CMK (cell line): Measurements from ENCODE around the gene GPI.

ENCODE experiments used
- DNase-seq: peaks from one replicate; pipeline ENCODE4 v3.0.0-alpha.2; 2010; ENCODE audit warnings: low read depth

The GPI gene

GRCh38 chr19:34341935-34342680, 22.9 kb upstream of the GPI start:
- DNase-seq: no peak

DNA sequence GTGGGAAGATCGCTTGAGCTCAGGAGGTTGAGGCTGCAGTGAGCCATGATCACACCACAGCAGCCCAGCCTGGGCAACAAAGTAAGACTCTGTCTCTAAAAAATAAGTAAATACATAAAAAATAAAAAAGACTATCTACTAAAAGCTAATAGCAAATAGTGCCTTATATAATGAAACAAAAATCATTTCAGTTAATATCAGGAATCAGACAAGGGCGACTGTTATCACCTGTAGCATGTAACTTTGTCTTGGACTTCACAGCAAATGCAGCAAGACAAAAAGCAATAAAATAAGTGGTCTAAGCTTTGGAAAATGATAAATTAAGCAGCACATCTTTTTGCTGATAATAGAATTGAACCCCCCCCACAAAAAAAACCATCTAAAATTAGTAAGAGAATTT, 21.2 kb upstream of the GPI start:
- no peak for DNase-seq

GRCh38 chr19:34345947-34346351, 19.0 kb upstream of the GPI start:
- DNase-seq: peak; percentile 68

GRCh38 chr19:34347561-34348165, 17.3 kb upstream of the GPI start:
- no peak for DNase-seq

GRCh38 chr19:34348899-34349487, 16.0 kb upstream of the GPI start:
- DNase-seq: no peak

GRCh38 chr19:34350161-34350561, 14.8 kb upstream of the GPI start:
- DNase-seq: no peak

- DNase-seq: no peak
Observed at GRCh38 chr19:34351382-34351826, 13.6 kb upstream of the GPI start.

GRCh38 chr19:34353546-34353945, 11.4 kb upstream of the GPI start:
- DNase-seq: no peak

- no peak for DNase-seq
Observed at GRCh38 chr19:34355201-34355600, 9.8 kb upstream of the GPI start.

GRCh38 chr19:34356875-34357274, 8.1 kb upstream of the GPI start:
- no peak for DNase-seq

DNA sequence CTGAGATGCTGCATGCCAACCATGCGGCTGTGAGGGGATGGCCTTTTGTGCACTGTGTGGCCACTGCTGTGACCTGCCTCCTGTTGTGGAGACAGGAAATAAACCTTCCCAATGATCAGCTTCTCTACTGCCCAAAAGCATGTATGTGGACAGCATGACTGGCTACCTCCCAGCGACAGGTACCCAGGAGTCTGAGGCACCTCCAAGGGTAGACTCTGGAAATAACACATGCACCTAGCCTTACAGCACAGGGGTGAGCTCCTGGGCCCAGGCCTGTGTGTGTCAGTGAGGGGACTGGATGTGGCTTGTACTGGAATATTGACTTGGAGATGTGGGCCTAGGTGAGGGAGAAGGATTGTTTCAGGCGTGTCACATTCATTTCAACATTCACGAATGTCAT, 7.6 kb upstream of the GPI start:
- no peak for DNase-seq

DNA sequence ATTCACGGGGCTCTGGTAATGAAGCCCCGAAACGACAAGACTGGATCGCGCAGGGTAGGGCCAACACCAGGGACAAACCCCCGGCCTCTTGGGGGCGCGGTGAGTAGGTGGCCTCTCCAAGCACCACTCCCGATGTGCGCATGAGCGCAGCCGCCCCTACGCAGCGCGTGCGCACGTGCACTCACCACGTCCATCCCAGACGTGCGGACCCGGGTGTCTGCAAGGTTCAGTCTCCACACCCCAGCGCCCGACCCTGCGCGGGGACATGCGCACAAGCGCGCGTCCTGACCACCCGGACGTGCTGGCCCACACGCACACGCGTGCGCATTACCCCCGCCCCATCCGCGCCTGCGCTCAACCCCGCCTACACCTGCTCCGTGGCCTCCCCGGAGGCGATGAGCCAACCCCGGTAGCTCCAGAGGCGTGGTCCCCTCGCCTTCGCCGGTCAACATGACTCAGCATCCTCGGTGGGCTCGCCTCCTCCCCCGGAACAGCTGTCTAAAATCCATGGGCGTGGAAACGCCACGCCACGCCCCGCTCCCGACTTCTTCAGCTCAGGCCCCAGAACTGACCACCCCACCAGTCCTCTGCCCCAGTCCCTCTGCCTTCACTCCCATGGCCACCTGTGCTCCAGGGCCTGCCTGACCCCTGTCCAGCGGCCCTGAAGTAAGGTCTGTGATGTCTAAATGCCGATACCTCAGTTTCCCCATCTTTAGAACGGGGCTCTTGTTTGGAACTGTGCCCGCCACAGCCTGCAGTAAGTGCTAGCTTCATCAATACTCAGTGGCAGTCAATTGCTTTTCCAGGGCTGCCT, 5.6 kb upstream of the GPI start:
- peak; percentile 99 for DNase-seq

- no peak for DNase-seq
Observed at GRCh38 chr19:34359954-34360315, 5.1 kb upstream of the GPI start.

GRCh38 chr19:34360354-34360909, 4.6 kb upstream of the GPI start:
- no peak for DNase-seq

GRCh38 chr19:34362679-34363069, 2.3 kb upstream of the GPI start:
- no peak for DNase-seq

DNA sequence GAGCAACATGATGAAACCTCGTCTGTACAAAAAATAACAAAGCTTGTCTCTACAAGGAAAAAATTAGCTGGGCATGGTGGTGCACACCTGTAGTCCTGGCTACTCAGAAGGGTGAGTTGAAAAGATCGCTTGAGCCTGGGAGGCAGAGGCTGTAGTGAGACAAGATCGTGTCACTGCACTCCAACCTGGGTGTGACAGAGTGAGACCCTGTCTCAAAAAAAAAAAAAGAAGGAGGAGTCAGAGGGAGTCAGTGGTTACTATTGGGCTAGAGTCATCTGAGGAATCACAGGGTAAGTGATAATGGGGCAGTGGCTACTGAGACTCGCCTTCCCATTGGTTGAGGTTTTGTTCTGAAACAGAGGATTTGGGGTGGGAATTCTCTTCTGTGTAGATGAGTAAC, 1.9 kb upstream of the GPI start:
- no peak for DNase-seq

DNA sequence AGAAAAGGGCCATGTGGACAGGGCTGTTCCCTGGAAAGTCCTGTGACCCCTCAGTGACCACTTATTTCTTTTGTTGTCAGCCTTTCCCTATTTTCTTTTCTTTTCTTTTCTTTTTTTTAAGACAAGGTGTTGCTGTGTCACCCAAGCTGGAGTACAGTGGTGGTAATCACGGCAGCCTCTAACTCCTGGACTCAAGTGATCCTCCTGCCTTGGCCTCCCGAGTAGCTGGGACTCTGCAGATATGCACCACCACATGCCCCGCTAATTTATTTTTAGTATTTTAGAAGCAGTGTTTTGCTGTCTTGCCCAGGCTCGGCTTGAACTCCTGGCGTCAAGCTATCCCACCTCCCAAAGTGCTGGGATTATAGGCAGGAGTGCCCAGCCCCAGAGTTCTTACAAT, 1.1 kb upstream of the GPI start:
- no peak for DNase-seq

GRCh38 chr19:34364462-34364829, 550 bp upstream of the GPI start:
- no peak for DNase-seq

- no peak for DNase-seq
Observed at GRCh38 chr19:34365463-34366401, 736 bp downstream of the GPI start.

- DNase-seq: no peak
Observed at GRCh38 chr19:34366738-34367623, 2.0 kb downstream of the GPI start.

DNA sequence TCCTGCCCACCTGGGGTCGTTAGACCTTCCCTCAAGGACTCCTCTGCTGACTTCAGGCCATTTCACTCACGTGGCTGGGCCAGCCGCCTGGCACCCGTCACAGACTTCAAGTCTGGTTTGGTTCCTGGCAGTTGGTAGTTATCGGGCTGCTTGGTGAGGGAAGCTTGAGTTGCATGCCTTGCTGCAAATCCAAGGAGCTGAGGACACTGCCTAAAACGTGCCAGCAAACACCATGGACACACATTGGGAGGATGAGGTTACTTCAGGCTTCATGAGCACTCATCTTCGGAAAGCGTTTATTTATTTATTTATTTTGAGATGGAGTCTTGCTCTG, 2.6 kb downstream of the GPI start:
- no peak for DNase-seq
